NCI-H1105 treated with DMSO at 0.1 percent for 48 hours (cell line): ENCODE data around the gene UBXN1.
A peak's percentile ranks its signal among the peaks of the same experiment; 100 is the strongest.
"Not testable (repeated sequence)": the region's sequence is repeated elsewhere in the genome, so short reads cannot be mapped to it uniquely, and the experiment has no call there.

Experiments
- DNase-seq: peaks from one replicate; lab custom pipeline; 2025; lab: John Stamatoyannopoulos, UW

Gene UBXN1

GRCh38 chr11:62671608-62672389 lies 7.1 kb downstream of the UBXN1 start, which contains the start of the genes LBHD1 and UQCC3:
Gene LBHD1 (minus strand): TSS chr11:62672267. CDS start chr11:62670031, 2,236 bp downstream.
Gene UQCC3 (plus strand): TSS chr11:62671673. CDS start chr11:62671746, 73 bp downstream.
- DNase-seq = peak; percentile 85

GRCh38 chr11:62671236-62671607 lies 7.7 kb downstream of the UBXN1 start:
- DNase-seq = no peak

- no peak for DNase-seq
These were observed 9.3 kb downstream of the UBXN1 start for GRCh38 chr11:62669420-62670161.

GRCh38 chr11:62667460-62667859 lies 11.4 kb downstream of the UBXN1 start:
- DNase-seq = no peak

- DNase-seq = no peak
These were observed 12.5 kb downstream of the UBXN1 start for GRCh38 chr11:62666259-62666926.

- no peak for DNase-seq
These were observed 13.1 kb downstream of the UBXN1 start for GRCh38 chr11:62665599-62666258.

- DNase-seq = peak; percentile 92
These were observed 13.7 kb downstream of the UBXN1 start, which contains the start of the genes C11orf98 and CSKMT for GRCh38 chr11:62665075-62665598. Gene C11orf98 (minus strand): TSS chr11:62665210. CDS start chr11:62665169, 41 bp downstream. Gene CSKMT (plus strand): TSS chr11:62665312. CDS start chr11:62665880, 568 bp downstream.

- DNase-seq = peak; percentile 66
These were observed 14.3 kb downstream of the UBXN1 start for GRCh38 chr11:62664405-62665074.

- no peak for DNase-seq
These were observed 22.0 kb downstream of the UBXN1 start for GRCh38 chr11:62656796-62657429.

GRCh38 chr11:62654297-62654696 lies 24.6 kb downstream of the UBXN1 start:
- no peak for DNase-seq

GRCh38 chr11:62652161-62653006 lies 26.5 kb downstream of the UBXN1 start:
- no peak for DNase-seq

- not testable (repeated sequence) for DNase-seq
These were observed 28.6 kb downstream of the UBXN1 start for GRCh38 chr11:62650283-62650682.

- DNase-seq = no peak
These were observed 29.4 kb downstream of the UBXN1 start for GRCh38 chr11:62649486-62649885.

GRCh38 chr11:62648967-62649364 lies 29.9 kb downstream of the UBXN1 start:
- DNase-seq = no peak

GRCh38 chr11:62648185-62648966 lies 30.5 kb downstream of the UBXN1 start:
- DNase-seq = no peak

- no peak for DNase-seq
These were observed 31.3 kb downstream of the UBXN1 start for GRCh38 chr11:62647609-62648005.

GRCh38 chr11:62646825-62647608 lies 31.9 kb downstream of the UBXN1 start:
- no peak for DNase-seq
